Fibroblast of lung (primary cell): ENCODE data around the gene SCN1A.

Experiments used
- CTCF ChIP-seq, 2 donors: IDR thresholded peaks in 1 of 2; conservative IDR thresholded peaks in 1 of 2; 1 replicate in 1 of 2; 2 replicates in 1 of 2; pipeline ENCODE4 v1.5.1; 2011 to 2012; ENCODE audit warnings: low read length in 2 of 2, control low read depth in 1 of 2, inconsistent platforms in 1 of 2, low read depth in 1 of 2, mild to moderate bottlenecking in 1 of 2
- EZH2 ChIP-seq: IDR thresholded peaks from 2 replicates; pipeline ENCODE4 v1.5.1; 2012; ENCODE audit warnings: low read length, control low read depth, mild to moderate bottlenecking; ENCODE audit errors: missing control alignments

- TF ChIP-seq CTCF (conservative IDR thresholded peaks at IDR 0.05 in 1 of 2, IDR thresholded peaks at IDR 0.05 in 1 of 2; ENCODE audit: low read depth in 1 of 2, low read length in 2 of 2): no peak
- no peak for TF ChIP-seq EZH2
Observed at GRCh38 chr2:165969227-165969626, 158.6 kb downstream of the SCN1A start.
